ENCODE data around the gene CACNB4.

GRCh38 chr2:152093464-152093863 lies 5.4 kb downstream of the CACNB4 start:
- TF ChIP-seq CTCF (IDR thresholded peaks at IDR 0.05; ENCODE audit: insufficient read depth, low read length) (no peak), POLR2AphosphoS5 (IDR thresholded peaks at IDR 0.05; ENCODE audit: low read depth) (no peak)
